Measurements from ENCODE around the gene ATP8A2. TPM values are rescaled to one million over a fixed set of nuclear protein-coding genes. Genes with fewer than 3 reads are reported as not detected.
"Not testable (repeated sequence)": the region's sequence is repeated elsewhere in the genome, so short reads cannot be mapped to it uniquely, and the experiment has no call there.

The ATP8A2 gene
- polyA plus RNA-seq, 3 donors = not detected

GRCh38 chr13:26071691-26072090, 699.9 kb downstream of the ATP8A2 start:
- H3K4me3 Mint-ChIP-seq = no peak overlapping the region
- H3K9me3 Mint-ChIP-seq = no peaks in the 10 kb centered on the region
- H3K27me3 Mint-ChIP-seq (ENCODE audit: low read depth in 3 of 3) = peaks cover 21 to 40% (median 24%) of the 10 kb centered on the region in 3 donors
- no peaks in the 10 kb centered on the region for H3K4me1 ChIP-seq (ENCODE audit: control insufficient read depth in 1 of 2, insufficient read depth in 2 of 2, low read length in 2 of 2)
- no peak overlapping the region for H3K27ac Mint-ChIP-seq
- H3K36me3 ChIP-seq (replicated peaks in 1 of 2; ENCODE audit: control insufficient read depth in 1 of 2, insufficient read depth in 2 of 2, low read length in 2 of 2) = no peaks in the 10 kb centered on the region
- intact Hi-C loops (cut with micrococcal nuclease) = loop anchor here (2.0 to 5.0 kb wide), 2 partner anchors 497 to 499 kb away; no protein-coding TSS in a partner anchor
- TF ChIP-seq, protein P1, sequence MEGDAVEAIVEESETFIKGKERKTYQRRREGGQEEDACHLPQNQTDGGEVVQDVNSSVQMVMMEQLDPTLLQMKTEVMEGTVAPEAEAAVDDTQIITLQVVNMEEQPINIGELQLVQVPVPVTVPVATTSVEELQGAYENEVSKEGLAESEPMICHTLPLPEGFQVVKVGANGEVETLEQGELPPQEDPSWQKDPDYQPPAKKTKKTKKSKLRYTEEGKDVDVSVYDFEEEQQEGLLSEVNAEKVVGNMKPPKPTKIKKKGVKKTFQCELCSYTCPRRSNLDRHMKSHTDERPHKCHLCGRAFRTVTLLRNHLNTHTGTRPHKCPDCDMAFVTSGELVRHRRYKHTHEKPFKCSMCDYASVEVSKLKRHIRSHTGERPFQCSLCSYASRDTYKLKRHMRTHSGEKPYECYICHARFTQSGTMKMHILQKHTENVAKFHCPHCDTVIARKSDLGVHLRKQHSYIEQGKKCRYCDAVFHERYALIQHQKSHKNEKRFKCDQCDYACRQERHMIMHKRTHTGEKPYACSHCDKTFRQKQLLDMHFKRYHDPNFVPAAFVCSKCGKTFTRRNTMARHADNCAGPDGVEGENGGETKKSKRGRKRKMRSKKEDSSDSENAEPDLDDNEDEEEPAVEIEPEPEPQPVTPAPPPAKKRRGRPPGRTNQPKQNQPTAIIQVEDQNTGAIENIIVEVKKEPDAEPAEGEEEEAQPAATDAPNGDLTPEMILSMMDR (IDR thresholded peaks at IDR 0.05) = no peak
- H3K4me2 ChIP-seq (replicated peaks; ENCODE audit: extremely low read depth, low read length, poor library complexity, severe bottlenecking) = no peak overlapping the region
- H3K27ac ChIP-seq (ENCODE audit: low read depth in 1 of 2, low read length in 2 of 2) = no peak overlapping the region
- WGBS (ENCODE audit: insufficient coverage) = 100% methylated on average over 1 of the region's 2 CpGs
- no peaks in the 10 kb centered on the region for H3K9me3 ChIP-seq (replicated peaks in 1 of 2; ENCODE audit: control insufficient read depth in 1 of 2, insufficient read depth in 1 of 2, low read length in 2 of 2)
- DNase-seq = no peak
- H3K4me3 ChIP-seq (replicated peaks in 1 of 3; ENCODE audit: low read depth in 2 of 3, low read length in 3 of 3) = no peak overlapping the region
- H3K27me3 ChIP-seq (ENCODE audit: control insufficient read depth in 2 of 2, insufficient read depth in 2 of 2, low read length in 2 of 2) = peaks cover 3 to 6% of the 10 kb centered on the region in 2 donors
- H3K4me1 Mint-ChIP-seq = no peaks in the 10 kb centered on the region
- H3K9ac ChIP-seq (ENCODE audit: insufficient read depth, low read length, poor library complexity, severe bottlenecking) = no peak overlapping the region
- no peaks in the 10 kb centered on the region for H3K36me3 Mint-ChIP-seq
- no peaks in the 10 kb centered on the region for H3K79me2 ChIP-seq (ENCODE audit: insufficient read depth, low read length)
- no peak overlapping the region for H2AFZ ChIP-seq (ENCODE audit: insufficient read depth, low read depth, low read length, poor library complexity, severe bottlenecking)
- no peaks in the 10 kb centered on the region for H4K20me1 ChIP-seq (ENCODE audit: insufficient read depth, low read length)

DNA sequence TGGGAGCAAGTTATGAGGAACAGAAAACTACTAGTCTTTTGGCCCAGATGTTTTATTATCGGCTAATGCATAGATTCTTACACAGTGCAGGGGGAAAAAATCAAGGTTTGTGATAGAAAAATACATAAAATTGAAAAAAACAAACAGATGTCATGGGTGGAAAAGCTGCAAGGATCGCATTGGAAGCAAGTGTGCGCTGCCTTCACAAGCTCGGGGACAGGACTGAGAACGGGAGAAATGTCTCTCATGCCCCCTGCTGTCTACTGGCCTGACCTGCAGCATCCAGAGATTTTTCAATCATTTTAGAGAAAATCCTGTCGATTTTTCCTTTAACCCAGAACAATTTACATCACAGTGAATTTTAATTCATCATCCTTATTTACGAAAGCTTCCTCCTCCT, 700.6 kb downstream of the ATP8A2 start:
- not testable (repeated sequence) for H2AFZ ChIP-seq (ENCODE audit: insufficient read depth, low read depth, low read length, poor library complexity, severe bottlenecking); H3K4me3 Mint-ChIP-seq; DNase-seq; H3K4me3 ChIP-seq (replicated peaks in 1 of 3; ENCODE audit: low read depth in 2 of 3, low read length in 3 of 3); H3K36me3 ChIP-seq (replicated peaks in 1 of 2; ENCODE audit: control insufficient read depth in 1 of 2, insufficient read depth in 2 of 2, low read length in 2 of 2); H4K20me1 ChIP-seq (ENCODE audit: insufficient read depth, low read length); H3K36me3 Mint-ChIP-seq; H3K9ac ChIP-seq (ENCODE audit: insufficient read depth, low read length, poor library complexity, severe bottlenecking); H3K4me1 Mint-ChIP-seq; H3K4me2 ChIP-seq (replicated peaks; ENCODE audit: extremely low read depth, low read length, poor library complexity, severe bottlenecking); H3K9me3 Mint-ChIP-seq; H3K27me3 ChIP-seq (ENCODE audit: control insufficient read depth in 2 of 2, insufficient read depth in 2 of 2, low read length in 2 of 2); H3K27ac Mint-ChIP-seq; H3K9me3 ChIP-seq (replicated peaks in 1 of 2; ENCODE audit: control insufficient read depth in 1 of 2, insufficient read depth in 1 of 2, low read length in 2 of 2); H3K79me2 ChIP-seq (ENCODE audit: insufficient read depth, low read length); H3K27ac ChIP-seq (ENCODE audit: low read depth in 1 of 2, low read length in 2 of 2); H3K4me1 ChIP-seq (ENCODE audit: control insufficient read depth in 1 of 2, insufficient read depth in 2 of 2, low read length in 2 of 2)
- 67% methylated on average over 1 of the region's 7 CpGs for whole genome bisulfite sequencing (ENCODE audit: insufficient coverage)
- intact Hi-C loops (cut with micrococcal nuclease) = loop anchor here in 1 of 2 donors (5.0 kb wide), 1 partner anchor 500 kb away; no protein-coding TSS in a partner anchor
- TF ChIP-seq, protein P1 (IDR thresholded peaks at IDR 0.05) = peak; percentile 22
- peaks cover 20 to 40% (median 27%) of the 10 kb centered on the region in 3 donors for H3K27me3 Mint-ChIP-seq (ENCODE audit: low read depth in 3 of 3)

All from CD14-positive monocyte (primary cell).